ENCODE results near the gene RERG. TPM values are rescaled to one million over a fixed set of nuclear protein-coding genes. Genes with fewer than 3 reads are reported as not detected.

The RERG gene
- total RNA-seq, 1 donor from 2014 or later = 1.1 TPM

DNA sequence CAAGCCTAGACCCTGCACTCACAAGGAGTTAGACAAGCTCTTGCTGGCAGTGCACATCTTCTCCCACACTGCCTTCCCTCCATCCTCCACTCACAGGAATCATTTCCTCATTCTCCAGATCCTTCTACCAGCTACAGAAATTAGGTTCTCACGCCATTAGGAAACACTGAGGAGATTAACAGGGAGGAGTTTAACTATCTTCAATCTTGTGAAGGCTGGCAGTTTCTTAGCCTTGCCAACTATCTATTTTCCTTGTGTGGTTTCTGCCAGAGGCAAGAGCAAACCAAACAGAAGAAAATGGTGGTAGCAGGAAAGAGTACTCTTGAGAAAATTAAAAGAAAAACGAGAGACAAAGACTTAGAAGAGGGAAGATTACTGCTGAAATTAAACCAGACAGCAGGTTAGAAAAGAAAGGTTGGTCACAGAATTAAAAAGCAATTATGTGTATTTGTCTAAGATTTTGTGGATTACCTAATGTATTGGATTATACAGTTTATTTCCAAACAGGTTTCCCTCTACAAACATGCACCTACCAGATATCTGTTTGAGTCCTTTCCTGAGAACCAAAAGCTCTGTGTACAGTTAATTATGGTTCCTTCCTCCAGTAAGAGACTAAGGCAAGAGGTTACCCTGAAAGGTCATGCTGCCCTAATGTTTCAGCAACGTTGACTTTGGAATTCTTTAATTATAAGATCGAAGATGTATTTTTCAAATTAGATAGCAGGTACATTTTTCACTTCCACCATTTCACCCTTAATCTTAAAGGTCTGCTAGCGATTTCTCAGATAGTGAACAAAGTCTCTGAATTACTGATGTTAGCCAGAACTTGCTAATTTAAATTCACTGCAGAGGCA, 5.0 kb downstream of the RERG start:
- Mint-ChIP-seq H3K27ac (ENCODE audit: unreplicated experiment) (no peak overlapping the region), H3K9me3 (no peaks in the 10 kb centered on the region), H3K4me1 (peaks cover 12% of the 10 kb centered on the region), H3K27me3 (ENCODE audit: low read depth) (peaks cover 6% of the 10 kb centered on the region), H3K4me3 (no peak overlapping the region), H3K36me3 (ENCODE audit: low read depth) (no peaks in the 10 kb centered on the region)
- TF ChIP-seq CTCF (conservative IDR thresholded peaks at IDR 0.05) = no peak
- DNase-seq (ENCODE audit: low read depth, low spot score) = no peak

DNA sequence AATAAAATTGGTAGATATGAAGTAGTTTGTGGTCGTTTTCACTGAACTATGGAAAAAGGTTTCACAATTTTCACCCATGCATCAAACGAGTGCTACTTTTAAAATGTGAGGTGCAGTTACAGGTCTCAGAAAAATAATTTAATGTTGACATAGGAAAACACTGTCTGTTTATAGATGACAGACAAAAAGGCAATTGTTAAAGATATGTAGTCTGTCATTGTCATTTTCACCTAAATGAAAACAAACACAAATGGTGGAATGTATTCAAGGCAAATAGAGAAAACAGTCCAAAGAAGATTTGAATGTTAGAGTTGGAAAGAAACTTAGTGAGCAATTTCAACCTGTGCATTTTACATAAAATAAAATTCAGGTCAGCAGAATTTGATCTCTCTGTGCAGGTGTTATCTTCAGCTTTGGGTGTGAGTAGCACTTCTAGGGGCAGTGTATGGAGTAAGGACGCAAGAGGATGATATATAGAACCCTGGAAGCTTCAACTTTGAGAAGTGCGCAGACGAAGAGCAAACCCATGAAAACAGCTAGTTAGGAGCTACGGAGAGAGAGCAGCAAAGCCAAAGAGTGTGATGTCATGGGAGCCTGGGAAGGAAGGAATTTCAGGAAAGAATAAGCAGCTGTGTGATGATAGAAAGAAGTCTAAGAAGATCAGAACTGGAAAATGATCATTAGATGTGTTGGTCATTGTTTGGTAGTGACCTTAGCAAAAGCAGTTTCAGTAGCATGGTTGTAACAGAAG, 6.2 kb downstream of the RERG start:
- no peak for TF ChIP-seq CTCF (conservative IDR thresholded peaks at IDR 0.05)
- H3K27me3 Mint-ChIP-seq (ENCODE audit: low read depth) = no peaks in the 10 kb centered on the region

DNA sequence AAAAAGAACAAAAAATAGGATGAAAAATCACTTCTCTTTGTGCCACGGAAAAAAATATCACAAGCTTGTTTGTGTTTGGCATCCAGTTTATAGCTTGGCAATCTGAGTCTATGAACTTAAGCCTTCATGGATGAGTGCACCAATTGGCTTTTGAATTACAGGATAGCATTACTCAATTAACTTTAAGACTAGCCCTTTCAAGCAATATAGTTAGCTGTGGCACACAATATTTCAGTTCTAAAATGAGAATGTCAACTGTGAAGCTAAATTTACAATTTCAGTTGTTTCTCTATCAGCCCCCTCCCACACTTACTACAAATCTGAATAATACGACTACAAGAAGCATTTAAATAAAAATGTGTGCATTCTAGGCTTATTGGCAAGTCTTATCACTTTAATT, 8.3 kb downstream of the RERG start:
- Mint-ChIP-seq H3K27me3 (ENCODE audit: low read depth) (no peaks in the 10 kb centered on the region), H3K27ac (ENCODE audit: unreplicated experiment) (no peak overlapping the region)

More for the DNA sequence above, 6.2 kb downstream of the RERG start:
- Mint-ChIP-seq H3K9me3 (no peaks in the 10 kb centered on the region), H3K27ac (ENCODE audit: unreplicated experiment) (no peak overlapping the region), H3K36me3 (ENCODE audit: low read depth) (no peaks in the 10 kb centered on the region), H3K4me3 (no peak overlapping the region), H3K4me1 (peaks cover 6% of the 10 kb centered on the region)
- no peak for DNase-seq (ENCODE audit: low read depth, low spot score)

DNA sequence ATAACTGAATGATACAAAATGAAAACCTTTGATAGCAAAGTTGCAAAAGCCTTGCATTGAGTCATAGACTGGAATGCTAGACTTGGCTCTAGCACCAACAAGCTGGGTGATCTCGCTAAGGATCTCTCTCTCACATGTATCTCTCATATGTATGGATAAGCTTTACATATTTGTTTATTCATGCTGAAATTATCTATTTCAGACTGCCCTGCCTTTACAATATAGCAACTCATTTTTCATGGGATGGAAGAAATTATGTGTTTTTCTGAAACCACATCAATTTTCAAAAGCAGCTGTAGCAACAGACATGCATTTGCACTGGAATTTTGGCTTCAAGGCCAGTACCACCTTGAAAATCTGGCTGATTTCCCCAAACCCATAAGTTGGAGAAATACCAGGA, 11.4 kb downstream of the RERG start:
- H3K9me3 Mint-ChIP-seq = no peaks in the 10 kb centered on the region
- no peak overlapping the region for H3K27ac Mint-ChIP-seq (ENCODE audit: unreplicated experiment)

More for the DNA sequence above, 8.3 kb downstream of the RERG start:
- Mint-ChIP-seq H3K36me3 (ENCODE audit: low read depth) (no peaks in the 10 kb centered on the region), H3K4me1 (peaks cover 6% of the 10 kb centered on the region), H3K4me3 (no peak overlapping the region), H3K9me3 (no peaks in the 10 kb centered on the region)
- TF ChIP-seq CTCF (conservative IDR thresholded peaks at IDR 0.05) = no peak
- DNase-seq (ENCODE audit: low read depth, low spot score) = no peak

More for the DNA sequence above, 11.4 kb downstream of the RERG start:
- H3K4me1 Mint-ChIP-seq = no peaks in the 10 kb centered on the region
- no peak for TF ChIP-seq CTCF (conservative IDR thresholded peaks at IDR 0.05)
- no peak for DNase-seq (ENCODE audit: low read depth, low spot score)
- no peak overlapping the region for H3K4me3 Mint-ChIP-seq
- H3K27me3 Mint-ChIP-seq (ENCODE audit: low read depth) = no peaks in the 10 kb centered on the region
- H3K36me3 Mint-ChIP-seq (ENCODE audit: low read depth) = no peaks in the 10 kb centered on the region
